GM21423 (cell line): ENCODE data around the gene CBX8.

Experiments
- ATAC-seq: cut with Tn5 transposase; IDR thresholded peaks from one replicate; pipeline ENCODE4 v1.9.1; 2021; ENCODE audit warnings: mild to moderate bottlenecking, moderate library complexity; ENCODE audit not compliant: unreplicated experiment

Gene CBX8

DNA sequence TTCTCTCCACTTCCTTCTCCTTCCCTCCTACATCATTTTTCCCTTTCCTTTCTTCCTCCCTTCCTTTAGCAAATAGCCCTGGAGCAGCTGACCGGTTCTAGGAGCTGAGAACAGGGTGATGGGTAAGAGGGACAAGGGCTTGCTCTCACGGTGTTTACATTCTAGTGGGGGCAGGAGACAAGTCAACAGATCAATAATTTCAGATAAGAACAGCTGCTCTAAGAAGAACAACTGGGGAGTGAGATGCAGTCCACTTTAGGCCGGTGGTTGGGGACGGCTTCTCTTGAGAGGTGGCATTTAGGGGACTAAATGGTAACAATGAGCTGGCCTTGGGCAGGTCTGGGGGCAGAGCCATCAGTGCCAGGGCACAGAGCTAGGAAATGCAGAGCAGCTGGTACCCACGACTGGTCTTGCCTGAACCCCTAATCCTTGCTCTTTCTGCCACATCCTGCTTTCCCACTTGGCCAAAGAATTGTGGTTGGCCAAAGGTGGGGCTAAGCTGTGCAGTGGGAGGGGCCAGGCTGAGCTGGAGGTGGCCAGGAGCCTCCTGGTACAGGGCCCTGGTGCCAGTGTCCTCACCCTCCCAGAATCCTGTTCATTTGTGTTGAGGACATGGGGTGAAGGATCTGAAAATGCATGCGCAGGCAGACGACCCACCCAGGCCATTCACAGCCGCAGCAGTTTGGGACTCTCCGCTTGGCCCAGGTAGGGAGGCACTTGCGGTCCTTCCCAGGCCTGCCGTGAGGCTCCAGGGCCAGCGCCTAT lies 24.6 kb upstream of the CBX8 start:
- ATAC-seq = no peak

DNA sequence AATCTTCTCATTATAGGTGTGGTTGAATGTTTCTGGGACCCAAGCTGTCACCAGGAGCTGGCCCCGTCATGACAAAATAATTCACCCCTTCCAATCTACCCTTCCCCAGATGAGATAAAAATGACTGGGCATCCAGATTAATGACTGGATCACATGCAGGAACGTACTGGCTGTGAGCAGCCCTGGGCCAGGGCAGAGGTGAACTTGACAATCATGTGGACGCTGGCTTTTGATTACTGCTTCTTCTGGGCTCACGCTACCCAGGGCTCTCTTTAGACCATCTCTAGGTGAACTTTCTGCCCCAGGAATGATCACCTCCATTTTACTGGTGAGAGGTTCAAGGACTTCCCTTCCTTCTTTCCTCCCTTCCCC lies 24.1 kb upstream of the CBX8 start:
- ATAC-seq = no peak

DNA sequence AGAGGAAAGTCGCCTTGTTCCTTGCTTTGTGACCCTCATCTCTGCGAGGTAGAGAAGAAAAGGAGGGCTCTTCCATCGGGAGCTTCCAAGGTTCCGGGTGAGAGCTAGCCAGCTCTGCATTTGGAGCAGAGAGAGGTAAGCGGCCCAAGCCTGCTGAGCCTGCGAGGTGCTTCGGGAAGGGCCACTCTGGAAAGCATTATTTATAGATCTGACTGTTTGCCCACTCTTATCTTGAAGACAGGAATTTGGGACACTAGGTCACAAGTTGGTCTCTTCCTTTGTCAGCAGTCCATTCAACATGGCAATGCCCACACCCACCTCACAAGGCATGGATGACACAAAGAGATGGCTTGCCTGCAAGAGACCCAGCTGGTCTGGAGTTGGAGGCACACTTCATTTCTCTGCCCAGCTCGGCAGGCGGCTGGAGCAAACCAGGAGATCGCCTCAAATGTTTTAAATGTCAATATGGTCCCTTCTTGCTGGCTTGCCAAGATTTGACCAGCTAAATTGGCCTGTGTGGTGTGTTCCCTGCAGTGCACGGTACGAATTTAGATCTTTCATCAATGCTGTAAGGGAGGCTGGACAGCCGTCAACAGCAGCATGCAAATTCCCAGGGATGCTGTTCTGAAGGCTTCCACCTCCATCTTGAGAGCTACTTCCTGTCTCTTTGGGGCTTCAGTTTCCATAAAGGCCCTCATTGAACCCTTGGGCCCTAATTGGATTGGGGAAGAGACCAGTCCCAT lies 22.8 kb upstream of the CBX8 start:
- ATAC-seq = no peak

DNA sequence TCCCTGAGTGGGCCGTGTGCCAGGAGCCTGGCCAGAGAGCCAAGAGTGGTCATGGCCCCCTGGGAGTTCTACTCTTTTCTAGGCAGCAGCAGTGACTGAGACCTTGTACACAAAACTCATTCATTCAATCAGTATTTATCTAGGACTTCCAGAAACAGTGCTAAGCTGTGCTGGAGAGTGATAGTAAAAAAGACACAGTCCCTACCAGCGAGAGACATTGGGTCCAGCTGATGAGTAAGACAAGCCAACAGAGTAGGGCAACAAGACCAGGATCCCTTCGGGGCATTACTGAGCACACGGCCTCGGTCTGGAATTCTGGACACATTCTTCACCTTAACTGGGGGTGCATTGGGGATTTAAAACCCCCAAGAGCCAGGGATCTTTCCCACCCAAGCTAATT lies 22.2 kb upstream of the CBX8 start:
- ATAC-seq = no peak

GRCh38 chr17:79818026-79818758 lies 21.3 kb upstream of the CBX8 start:
- no peak for ATAC-seq

DNA sequence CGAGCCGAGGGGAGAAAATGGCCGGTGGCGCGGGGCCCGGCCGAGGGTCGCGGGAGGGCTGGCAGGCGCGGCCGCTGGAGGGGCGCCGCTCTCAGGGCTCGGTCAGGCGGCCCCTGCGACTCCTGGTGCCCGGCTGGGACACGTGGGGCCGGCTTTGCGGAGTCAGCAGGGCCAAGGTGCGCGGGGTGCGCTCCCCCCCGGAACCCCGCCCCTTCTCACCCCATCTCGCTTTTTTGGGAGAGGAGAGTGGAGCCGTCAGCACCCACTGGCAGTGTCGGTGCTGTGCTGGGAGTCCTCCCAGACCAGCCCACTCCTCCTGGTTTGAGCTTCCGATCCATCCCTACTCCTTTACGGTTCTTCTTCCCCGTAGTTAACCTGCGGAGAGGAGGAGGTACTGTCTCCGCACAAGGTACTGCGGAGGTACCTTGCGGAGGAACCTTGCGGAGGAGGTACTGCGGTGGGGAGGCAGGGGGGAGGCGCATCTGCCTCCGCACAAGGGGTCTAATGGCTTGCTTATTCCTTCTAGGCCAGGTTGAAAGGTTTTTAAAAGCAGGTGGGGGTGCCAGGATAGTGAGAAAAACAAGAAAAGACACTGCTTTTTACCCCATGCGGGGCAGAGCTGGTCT lies 19.1 kb upstream of the CBX8 start:
- ATAC-seq = no peak

DNA sequence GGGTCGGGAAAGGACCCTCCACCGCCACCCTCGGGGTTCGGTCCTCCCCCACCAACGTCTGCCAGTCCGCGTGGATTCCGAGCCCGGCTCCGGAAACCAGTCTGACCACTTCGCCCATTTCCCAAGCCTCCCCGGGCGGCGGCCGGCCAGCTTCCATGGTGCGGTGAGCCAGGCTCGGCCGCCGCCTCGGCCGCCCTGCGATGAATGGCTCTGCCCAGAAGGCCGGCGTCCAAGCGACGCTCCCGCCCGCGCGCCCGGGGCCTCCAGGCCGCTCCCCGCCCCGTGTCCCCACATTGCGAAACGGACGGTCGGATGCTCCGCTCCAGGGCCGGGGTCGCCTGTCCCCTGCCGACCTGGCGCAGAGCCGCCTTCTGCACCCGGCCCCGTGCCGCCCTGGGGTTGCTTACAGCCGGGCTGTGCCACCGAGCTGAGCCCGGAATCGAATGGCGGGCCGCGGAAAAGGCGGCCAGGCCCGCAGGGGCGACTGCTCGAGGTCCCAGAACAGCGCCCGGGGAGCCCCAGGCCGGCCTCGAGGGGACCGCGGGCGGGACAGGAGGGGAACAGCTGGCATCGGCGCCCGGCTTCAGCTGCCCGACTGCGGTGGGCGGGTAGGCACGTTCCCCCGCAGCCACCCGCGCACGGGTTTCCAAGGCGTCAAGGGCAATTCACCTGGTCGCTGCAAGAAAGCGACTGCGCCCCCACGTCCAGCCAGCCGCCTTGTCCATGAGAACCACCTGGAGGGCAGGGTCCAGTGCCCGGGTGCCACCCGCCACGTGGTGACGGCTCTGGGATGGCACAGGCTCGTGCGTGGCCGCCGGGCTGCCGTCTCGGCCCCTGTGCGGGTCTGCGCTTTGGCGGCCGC lies 18.3 kb upstream of the CBX8 start:
- no peak for ATAC-seq

GRCh38 chr17:79814127-79814973 lies 17.5 kb upstream of the CBX8 start:
- ATAC-seq = no peak

DNA sequence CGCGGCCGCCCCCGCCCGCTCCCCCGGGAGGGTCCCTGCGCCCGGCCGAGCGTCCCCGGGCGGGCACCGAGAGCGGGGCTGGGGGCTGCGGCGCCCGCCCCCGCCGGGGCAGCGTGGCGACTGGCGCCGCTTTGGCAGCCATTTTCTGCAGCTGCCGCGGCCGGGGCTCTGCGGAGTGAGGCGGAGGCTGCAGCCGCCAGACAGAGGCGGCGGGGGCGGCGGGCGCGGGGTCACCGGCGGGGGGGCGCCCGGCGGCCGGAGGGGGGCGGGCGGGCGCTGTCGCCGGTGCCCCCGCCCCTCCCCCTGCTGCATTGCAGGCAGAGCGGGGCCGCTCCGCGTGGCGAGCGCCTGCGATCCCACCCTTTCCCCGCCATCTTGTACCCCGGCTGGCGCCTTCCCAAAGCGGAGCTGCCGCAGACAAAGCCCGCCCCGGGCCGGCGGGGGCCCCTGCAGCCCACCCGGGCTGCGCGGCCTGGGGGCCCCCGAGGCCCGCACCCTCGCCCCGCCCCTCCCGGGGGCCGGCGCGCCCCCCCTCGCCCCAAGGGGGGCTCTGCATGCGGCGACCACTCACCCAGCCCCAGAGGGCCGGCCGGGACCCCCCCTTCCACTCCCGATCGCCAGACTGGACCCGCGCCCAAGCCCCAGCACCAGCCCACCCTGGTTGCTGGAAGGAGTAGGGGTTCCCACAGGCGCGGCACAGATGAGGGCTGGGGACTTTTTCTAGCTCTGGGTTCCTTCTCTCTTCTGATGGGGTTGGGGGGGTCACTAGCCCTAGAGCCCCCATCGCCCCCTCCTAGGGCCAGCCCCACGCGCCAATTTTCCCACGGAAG lies 16.6 kb upstream of the CBX8 start:
- no peak for ATAC-seq

- ATAC-seq = no peak
Measured at GRCh38 chr17:79812353-79813258, 15.7 kb upstream of the CBX8 start.

DNA sequence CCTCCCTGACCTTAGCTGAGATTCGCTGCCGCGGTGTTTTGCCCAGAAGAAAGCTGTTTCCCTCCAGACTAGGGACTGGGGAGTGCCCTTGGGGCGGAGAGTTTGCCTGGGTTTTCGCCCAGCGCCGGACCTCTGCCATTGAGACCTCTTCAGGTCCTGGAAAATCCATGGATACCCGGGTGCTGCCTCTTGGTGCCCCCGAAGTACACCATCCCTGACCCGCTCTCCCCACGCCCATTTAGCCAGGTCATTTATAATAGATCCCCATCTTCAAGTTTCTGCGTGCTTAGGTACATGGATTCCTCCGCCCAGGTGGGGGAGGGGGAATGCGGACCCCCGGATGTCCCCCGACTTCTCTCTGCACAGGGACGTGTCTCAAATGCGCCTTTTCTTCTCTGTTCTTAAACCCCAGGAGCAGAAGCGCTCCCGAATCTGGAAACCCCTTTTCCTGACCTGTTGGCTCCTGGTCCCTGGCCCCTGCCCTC lies 15.0 kb upstream of the CBX8 start:
- no peak for ATAC-seq

- ATAC-seq = no peak
Measured at GRCh38 chr17:79811011-79811867, 14.4 kb upstream of the CBX8 start.

DNA sequence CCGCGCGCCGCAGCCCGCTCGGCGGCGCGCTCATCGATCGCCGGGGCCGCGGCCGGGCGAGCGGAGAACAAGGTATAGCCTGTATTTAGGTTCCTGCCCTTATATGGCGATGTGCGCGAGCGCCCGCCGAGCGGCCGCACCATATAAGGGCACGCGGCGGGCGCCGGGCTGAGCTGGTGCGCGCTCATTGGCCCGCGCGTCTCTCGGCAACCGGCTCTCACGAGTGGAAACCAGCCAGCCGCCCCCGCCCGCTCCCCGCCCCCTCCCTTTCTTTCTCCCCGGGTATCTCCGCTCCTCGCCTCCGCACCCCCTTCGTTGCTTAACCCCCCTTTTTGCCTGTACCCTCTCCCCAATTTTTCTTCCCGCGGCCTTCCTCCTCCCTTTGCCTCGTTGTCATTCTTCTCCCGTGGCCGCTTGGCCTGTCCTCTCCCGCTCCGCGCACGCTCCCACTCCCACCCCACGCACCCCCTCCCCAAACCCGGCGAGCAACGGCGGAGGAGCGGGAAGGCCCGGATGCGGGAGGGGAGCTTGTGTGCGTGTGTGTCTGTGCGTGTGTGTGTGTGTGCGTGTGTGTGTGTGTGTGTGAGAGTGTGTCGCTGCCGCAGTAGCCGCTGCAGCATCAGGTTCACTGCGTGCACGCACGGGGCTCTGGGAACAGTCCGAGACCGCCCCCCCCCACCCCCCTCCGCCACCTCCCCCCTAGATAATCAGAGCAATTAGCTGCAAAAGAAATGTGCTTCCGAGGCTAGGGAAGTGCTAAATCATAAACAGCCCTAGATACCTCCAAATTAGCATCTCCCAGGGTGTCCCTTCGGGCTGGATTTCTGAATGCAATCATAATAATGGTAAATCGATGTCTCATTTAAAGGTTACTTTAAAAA lies 13.5 kb upstream of the CBX8 start:
- ATAC-seq = peak; percentile 82

DNA sequence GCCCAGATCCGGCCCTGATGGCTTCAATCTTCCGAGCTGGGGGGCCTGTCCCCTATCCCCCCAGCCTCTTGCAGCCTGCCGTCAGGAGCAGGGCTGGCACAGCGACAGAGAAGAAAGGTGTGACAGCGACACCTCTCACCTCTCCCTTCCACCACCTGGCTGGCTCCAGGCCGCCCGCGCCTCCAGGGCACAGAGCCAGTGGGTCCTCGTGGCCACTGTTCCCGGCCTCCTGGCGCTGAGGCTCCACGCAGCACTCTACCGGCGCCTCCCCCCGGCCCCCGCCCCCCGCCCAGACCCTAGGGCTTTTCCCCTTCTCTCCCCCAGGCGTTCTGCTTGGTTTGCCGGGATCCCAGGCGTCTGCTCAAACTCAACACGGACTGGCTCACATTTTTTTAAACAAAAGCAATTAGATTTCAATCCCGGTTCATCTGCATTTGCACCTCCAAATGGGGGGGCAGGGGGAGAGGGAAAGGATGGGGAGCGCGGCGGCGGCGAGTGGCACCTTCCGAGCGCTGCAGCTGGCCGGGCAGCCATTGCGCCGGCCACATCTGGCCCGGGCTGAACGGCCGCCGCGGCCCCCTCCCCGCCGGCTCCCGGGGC lies 12.8 kb upstream of the CBX8 start:
- ATAC-seq = no peak
